ENCODE results near the gene ALOX15B.

DNA sequence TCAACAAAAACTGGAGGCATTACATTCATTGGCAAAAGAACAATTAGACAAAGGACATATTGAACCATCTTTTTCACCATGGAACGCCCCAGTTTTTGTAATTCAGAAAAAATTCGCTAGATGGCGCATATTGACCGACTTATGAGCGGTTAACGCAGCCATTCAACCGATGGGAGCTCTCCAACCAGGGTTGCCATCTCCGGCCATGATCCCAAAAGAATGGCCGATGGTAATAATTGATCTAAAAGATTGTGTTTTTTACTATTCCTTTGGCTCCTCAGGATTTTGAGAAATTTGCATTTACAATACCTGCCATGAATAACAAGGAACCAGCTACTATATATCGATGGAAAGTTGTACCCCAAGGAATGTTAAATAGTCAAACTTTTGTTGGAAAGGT lies 21.4 kb downstream of the ALOX15B start:
- TF ChIP-seq, protein P1, sequence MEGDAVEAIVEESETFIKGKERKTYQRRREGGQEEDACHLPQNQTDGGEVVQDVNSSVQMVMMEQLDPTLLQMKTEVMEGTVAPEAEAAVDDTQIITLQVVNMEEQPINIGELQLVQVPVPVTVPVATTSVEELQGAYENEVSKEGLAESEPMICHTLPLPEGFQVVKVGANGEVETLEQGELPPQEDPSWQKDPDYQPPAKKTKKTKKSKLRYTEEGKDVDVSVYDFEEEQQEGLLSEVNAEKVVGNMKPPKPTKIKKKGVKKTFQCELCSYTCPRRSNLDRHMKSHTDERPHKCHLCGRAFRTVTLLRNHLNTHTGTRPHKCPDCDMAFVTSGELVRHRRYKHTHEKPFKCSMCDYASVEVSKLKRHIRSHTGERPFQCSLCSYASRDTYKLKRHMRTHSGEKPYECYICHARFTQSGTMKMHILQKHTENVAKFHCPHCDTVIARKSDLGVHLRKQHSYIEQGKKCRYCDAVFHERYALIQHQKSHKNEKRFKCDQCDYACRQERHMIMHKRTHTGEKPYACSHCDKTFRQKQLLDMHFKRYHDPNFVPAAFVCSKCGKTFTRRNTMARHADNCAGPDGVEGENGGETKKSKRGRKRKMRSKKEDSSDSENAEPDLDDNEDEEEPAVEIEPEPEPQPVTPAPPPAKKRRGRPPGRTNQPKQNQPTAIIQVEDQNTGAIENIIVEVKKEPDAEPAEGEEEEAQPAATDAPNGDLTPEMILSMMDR (IDR thresholded peaks at IDR 0.05 in 8 of 11, conservative IDR thresholded peaks at IDR 0.05 in 3 of 11), result peak; percentile 63 to 87 (median 80)
- TF ChIP-seq POLR2A (IDR thresholded peaks at IDR 0.05), result no peak
